Activated T-helper 9 cell treated with anti-CD3 and anti-CD28 coated beads, Interleukin-2, amount 50 U/mL, for 16 hours (primary cell): ENCODE measurements around the gene MAPKAPK3.

Experiments
- DNase-seq: peaks from one replicate; pipeline ENCODE4 v3.0.0-alpha.2; 2020; ENCODE audit warnings: low read depth

The MAPKAPK3 gene

DNA sequence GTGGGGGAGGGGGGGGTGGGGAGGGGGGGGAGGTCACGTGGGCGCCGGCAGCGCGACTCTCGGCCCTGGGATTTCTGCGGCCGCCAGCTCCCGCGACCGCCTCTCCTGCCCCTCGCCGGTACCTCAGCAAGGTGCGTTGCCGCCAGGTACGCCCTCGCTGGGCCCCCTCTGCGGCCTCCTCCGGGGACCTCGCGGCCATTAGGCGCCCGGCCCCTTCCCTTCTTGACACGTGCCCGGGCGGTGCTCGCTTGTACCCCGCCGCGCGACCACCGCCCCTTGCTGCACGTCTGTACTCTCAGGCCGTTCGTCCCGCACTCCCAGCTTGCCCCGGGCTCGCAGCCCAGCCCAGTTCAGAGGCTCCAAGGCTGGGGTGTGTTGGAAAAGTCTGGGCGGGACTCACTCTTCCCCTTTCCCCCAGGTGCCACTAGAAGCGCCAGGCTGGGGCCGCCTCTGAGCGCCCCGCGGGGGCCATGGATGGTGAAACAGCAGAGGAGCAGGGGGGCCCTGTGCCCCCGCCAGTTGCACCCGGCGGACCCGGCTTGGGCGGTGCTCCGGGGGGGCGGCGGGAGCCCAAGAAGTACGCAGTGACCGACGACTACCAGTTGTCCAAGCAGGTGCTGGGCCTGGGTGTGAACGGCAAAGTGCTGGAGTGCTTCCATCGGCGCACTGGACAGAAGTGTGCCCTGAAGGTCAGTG lies at the start of gene MAPKAPK3:
MAPKAPK3 (plus strand) TSS at position 56 of the 696 bp plus-strand sequence; CDS start at position 471, 415 bp downstream.
- DNase-seq = peak; percentile 18

- DNase-seq = peak; percentile 91
These were observed 49.4 kb upstream of the MAPKAPK3 start, which contains the start of gene C3orf18 for GRCh38 chr3:50567386-50568167. C3orf18 (minus strand) TSS chr3:50567747; CDS start chr3:50565699, 2,048 bp downstream.

GRCh38 chr3:50568947-50569749 lies 47.8 kb upstream of the MAPKAPK3 start, which contains the start of gene HEMK1:
HEMK1 (plus strand) TSS chr3:50569522; CDS start chr3:50571105, 1,583 bp downstream.
- DNase-seq = peak; percentile 87

DNA sequence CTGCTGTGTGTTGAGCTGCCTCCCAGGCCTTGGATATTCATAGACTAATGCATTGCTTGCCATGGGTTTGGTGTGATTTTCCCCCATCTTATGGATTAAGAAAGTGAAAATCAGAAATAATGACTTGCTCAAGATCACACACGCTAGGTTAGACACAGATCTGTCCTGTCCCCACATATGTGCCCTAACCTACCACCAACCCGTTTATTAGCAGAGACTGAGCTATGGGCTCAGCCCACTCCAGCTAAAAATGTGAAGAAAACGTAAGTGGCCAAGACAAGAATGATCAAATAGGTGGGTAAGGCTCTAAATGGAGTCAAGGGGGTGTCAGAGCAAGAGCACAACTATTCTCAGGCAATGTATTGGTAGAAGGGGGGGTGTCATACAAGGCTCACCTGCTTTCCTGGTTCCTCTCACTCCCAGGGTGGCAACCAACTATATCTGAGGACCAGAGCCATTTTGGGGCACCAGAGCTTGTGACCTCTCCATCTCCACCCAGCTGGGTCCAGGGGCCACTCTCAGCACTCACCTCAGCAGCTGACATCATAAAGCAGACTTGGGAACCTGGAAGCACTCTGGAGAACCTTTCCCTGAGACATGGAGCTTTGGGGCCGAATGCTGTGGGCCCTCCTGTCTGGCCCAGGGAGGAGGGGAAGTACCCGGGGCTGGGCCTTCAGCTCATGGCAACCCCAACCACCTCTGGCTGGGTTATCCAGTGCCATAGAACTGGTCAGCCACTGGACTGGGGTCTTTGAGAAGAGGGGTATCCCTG lies 46.3 kb upstream of the MAPKAPK3 start:
- DNase-seq = no peak

DNA sequence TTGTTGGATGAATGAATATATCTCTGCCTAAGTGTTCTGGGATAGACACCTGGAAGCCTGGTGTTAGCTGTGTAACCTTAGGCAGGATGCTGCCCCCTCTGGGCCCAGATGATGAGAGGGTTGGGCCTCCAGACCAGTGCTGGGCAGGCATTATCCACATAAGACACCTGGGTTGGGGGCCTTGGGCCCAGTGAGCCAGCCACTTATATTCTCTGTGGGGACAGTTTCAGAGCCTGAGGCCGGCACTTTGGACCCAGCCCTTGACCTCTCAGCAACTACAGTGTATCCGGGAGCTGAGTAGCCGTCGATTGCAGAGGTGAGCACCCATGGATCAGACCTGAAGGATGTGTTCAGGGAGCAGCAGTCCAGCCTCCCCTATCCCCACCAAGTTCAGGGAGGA lies 45.5 kb upstream of the MAPKAPK3 start:
- DNase-seq = no peak

DNA sequence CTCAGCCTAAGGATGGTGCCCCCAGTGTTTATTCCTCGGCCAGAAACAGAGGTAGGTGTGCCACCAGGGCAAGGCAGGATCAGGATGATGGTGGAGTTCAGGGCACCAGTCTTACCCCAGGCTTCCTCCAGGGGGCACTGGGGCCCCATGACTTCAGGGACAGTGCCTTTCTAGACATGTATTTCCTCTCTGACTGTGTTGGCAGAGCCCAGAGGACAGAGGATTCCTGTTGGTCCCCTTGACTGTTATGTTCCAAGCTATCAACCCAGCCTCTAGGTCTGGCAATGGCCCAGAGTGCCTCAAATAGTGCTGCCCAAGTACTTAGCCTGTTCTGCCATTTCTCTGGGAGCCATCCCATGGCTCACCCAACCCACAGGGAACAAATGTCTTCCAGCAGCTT lies 44.8 kb upstream of the MAPKAPK3 start:
- peak; percentile 73 for DNase-seq

DNA sequence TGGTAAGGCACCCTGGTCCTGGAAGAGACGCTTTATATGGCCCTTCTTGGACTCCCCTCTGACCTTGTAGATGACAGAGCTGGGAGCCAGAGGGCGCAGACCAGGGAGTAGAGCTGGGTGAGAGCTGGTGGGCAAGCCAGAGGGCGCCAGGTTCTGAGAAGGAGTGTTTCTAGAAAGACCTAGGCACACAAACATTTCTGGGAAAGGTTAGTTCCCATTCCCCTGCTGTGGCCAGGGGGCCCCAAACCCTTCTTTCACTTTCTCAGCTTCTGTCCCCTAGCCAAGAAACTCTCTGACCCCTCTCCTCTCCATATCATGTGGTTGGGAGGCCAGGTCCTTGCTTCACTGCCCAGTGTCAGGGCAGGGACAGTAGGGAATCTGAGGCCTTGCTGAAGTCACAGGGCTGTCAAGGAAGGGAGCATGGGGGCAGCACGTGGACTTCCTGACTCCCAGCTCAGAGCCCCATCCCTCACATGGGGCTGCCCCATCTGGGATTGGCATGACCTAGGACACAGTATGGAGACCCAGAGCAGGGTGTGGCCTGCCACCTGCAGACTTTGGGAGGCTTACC lies 44.1 kb upstream of the MAPKAPK3 start:
- DNase-seq = no peak

DNA sequence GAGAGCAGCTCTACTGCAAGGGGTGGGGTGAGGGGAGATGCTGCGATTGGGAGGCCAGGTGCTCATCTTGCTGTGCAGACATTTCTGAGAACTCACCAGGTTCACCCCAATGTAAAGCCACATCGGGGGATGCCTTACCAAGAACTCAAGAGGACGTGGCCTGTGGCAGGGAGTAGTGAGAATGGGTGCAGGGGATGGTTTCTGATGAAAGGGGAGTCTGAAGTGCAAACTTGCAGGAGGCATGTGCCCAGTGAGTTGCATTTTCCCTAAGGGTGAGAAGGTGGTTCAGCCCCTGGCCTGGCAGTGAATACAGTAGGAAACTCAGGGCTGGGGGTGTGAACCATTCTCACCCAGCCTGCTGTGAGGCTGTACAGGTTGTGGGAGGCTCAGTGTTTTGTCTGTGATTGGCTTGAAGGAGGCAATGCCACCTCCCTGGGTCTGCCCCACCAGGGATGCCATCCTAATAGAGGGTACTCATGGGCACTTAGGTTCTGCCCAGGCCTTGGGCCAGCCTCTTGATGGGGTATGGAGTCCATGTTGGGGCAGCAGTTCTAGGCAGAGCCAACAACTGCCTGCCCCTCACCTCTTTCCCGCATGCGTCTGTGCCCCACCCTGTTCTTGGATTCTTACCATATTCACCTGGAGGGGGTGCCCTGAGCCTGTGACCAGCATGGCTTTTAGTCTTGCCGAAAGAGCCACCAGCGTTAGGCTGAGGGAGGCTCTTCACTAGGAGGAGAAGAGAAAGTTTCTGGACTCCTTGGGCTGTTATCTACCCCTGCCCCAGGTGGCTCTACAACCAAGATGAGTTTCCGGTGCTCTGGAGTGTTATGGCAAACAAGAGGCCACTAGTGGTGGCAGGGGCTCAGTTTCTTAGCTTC lies 43.1 kb upstream of the MAPKAPK3 start:
- DNase-seq = peak; percentile 56

DNA sequence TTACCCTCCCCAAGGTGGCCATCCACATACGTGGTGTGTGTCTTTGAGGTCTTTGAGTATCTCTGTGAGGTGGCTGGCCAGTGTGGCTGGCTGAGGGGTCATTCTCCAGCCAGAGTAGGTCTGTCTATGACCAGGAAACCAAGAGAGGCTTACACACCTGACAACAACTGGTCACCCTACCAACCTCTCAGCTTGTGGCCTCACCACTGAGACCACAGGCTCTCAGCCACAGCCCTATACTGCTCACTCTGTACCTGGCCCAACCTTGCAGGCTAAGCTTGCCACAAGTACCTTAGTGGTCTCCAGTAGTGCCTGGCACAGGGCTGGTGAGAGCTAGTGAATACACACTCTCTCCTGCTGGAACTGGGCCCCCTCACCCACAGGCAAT lies 42.5 kb upstream of the MAPKAPK3 start:
- no peak for DNase-seq

GRCh38 chr3:50575372-50575771 lies 41.6 kb upstream of the MAPKAPK3 start:
- no peak for DNase-seq

- DNase-seq = no peak
These were observed 39.6 kb upstream of the MAPKAPK3 start for GRCh38 chr3:50577348-50577747.

GRCh38 chr3:50580683-50581458 lies 36.1 kb upstream of the MAPKAPK3 start:
- no peak for DNase-seq

DNA sequence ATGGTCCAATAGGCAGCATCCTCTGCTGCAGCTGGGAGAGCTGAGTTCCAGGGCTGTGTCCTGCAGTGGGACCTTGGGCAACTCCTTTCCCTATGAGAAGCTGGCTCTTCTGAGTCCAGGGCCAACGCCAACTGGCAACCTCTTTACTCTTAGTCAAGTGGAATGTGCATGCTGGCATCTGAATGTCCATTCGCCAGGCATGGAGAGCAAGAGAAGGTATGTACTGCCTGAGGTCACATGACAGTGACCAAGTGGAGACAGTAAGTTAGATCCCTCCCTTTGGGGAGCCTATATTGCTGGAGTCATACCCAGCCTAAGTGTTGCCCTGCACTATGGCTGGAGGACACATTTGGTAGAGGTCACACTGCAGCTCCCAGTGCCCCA lies 35.5 kb upstream of the MAPKAPK3 start:
- DNase-seq = no peak

DNA sequence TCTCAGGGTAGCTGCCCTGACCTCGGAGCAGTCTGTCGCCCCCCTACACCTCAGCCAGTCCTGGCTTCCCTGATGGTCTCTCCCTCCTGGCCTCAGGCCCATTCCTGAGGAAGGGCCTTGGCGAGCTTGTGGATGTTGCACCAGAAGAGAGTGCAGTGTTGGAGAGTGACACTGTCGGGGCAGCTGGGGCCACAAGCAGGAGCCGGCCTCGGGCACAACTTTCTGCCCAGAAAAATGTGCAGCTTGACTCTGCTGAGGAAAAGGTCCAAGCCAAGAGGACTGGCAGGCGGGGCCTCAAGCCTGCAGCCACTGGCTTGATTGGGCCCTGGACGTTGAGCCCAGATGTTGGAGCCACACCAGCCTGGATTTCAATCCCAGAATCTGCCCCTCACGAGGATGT lies 34.9 kb upstream of the MAPKAPK3 start:
- DNase-seq = no peak

GRCh38 chr3:50583897-50584296 lies 33.1 kb upstream of the MAPKAPK3 start:
- no peak for DNase-seq

GRCh38 chr3:50584391-50584790 lies 32.6 kb upstream of the MAPKAPK3 start:
- no peak for DNase-seq

DNA sequence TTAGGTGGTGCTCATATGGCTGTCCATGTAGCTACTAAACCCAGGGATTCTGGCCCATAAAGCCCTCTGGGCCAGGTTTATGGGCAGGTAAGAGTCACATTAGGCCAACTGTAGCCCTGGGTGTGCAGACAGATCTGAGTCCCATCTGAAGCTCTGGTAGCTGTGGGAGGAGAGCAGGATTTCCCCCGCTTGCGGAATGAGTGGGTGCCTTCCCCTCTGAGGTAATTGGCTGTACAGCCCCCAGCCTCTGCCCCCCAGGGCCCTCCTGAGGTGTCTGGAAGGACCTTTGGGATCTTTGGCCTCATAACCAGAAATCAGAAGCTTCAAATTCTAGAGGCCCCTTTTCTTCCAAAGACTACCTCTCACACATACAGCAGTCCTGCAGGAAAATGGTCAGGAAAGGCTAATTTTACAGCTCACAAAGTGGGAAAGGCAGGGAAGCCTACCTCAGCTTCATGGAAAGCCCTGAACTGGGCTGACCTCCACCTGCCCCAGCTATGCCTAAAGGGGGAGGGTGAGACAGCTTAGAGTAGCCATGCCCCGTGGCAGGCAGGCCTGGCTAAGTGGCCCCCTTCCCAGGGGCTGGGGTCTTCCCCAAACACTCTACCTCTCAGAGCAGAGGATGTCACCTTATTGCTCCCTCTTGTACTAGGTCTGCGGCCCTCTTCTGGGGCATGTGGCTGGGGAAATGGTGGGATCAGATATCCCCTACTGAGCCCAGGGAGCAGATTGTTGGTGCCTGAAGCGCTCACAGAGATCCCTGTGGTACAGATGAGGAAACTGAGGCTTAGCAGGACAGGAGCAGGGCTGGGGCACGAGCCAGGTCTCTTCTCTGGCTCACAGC lies 30.8 kb upstream of the MAPKAPK3 start:
- no peak for DNase-seq

GRCh38 chr3:50586763-50587070 lies 30.2 kb upstream of the MAPKAPK3 start:
- no peak for DNase-seq

GRCh38 chr3:50587373-50587772 lies 29.6 kb upstream of the MAPKAPK3 start:
- no peak for DNase-seq
